Brain microvascular endothelial cell (primary cell): ENCODE results near the gene NTRK3.

Experiments used
- DNase-seq: peaks from one replicate; pipeline ENCODE4 v3.0.0-alpha.2; 2020
- H3K27ac ChIP-seq: fragments of 250-450 bp; sonication (Bioruptor Pico); 2 replicates; pipeline ENCODE4 v1.5.1; 2020; ENCODE audit warnings: mild to moderate bottlenecking, moderate library complexity
- H3K27me3 ChIP-seq: fragments of 250-450 bp; sonication (Bioruptor Pico); replicated peaks from 2 replicates; pipeline ENCODE4 v1.5.1; 2020; ENCODE audit warnings: mild to moderate bottlenecking
- H3K36me3 ChIP-seq: fragments of 250-450 bp; sonication (Bioruptor Pico); replicated peaks from 2 replicates; pipeline ENCODE4 v1.5.1; 2020; ENCODE audit warnings: mild to moderate bottlenecking
- H3K4me3 ChIP-seq: 2 replicates; pipeline ENCODE4 v1.5.1; 2011; ENCODE audit warnings: low read depth, mild to moderate bottlenecking, control low read depth, low read length, moderate library complexity
- CTCF ChIP-seq: IDR thresholded peaks from 2 replicates; pipeline ENCODE4 v1.5.1; 2011; ENCODE audit warnings: low read depth, mild to moderate bottlenecking, moderate library complexity, low read length, control low read depth, inconsistent platforms; ENCODE audit errors: missing control alignments
- in situ Hi-C: cut with HindIII; loops from 2 replicates; pipeline ENCODE4 v1.10.0; 2017; ENCODE audit warnings: low sequenced_read_pairs, low pct_ligation_motif_present

Gene NTRK3

DNA sequence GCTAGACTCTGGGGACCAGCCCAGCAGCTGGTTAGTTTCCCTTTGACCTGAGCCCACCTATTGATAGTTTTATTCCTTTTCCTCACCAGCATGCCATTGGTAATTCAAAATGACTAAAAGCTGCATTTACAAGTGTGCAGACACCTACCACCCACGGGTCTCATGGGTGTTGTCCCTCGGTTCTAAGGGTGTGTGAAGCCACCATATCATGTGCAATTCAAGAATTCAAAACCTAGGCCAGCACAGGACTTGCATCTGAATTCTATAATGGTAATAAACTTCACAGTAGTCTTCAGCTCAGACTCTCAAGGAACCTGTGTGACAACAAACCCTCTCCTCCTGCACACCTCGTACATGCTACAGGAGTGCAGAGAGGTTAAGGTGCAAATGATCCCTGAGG is 55.3 kb downstream of the NTRK3 start:
- H3K4me3 ChIP-seq: no peak overlapping the region
- no peak for DNase-seq
- in situ Hi-C loops: no loop called here

GRCh38 chr15:88196961-88197360 is 59.6 kb downstream of the NTRK3 start:
- H3K4me3 ChIP-seq: no peak overlapping the region
- in situ Hi-C loops: no loop called here
- no peak for TF ChIP-seq CTCF
- no peak for DNase-seq
- H3K27me3 ChIP-seq: no peaks in the 10 kb centered on the region
- H3K27ac ChIP-seq: no peak overlapping the region
- no peaks in the 10 kb centered on the region for H3K36me3 ChIP-seq

More for the DNA sequence above, 55.3 kb downstream of the NTRK3 start:
- Histone ChIP-seq H3K27me3 (no peaks in the 10 kb centered on the region), H3K36me3 (no peaks in the 10 kb centered on the region), H3K27ac (no peak overlapping the region)
- TF ChIP-seq CTCF: no peak

DNA sequence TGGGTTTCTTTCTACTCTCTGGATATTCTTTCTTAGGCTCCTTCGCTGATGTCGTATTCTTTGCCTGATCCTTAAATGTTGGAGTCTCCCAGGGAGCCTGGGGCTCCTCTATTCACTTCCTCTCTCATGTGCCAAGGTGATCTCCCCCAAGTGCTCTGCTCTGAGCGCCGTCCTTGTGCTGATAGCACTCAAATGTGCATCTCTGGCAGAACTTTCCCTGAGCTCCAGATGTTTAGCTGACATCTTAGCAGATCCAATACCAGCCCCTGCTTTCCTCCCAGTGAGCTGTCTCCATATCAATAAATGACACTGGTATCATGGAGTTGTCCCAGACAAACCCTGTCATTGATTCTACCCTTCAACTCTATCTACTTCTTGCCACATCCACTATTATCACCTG is 62.4 kb downstream of the NTRK3 start:
- Histone ChIP-seq H3K27me3 (no peaks in the 10 kb centered on the region), H3K27ac (no peak overlapping the region), H3K36me3 (no peaks in the 10 kb centered on the region), H3K4me3 (no peak overlapping the region)
- in situ Hi-C loops: no loop called here
- no peak for TF ChIP-seq CTCF
- no peak for DNase-seq

- in situ Hi-C loops: no loop called here
- Histone ChIP-seq H3K27ac (no peak overlapping the region), H3K36me3 (no peaks in the 10 kb centered on the region), H3K27me3 (no peaks in the 10 kb centered on the region), H3K4me3 (no peak overlapping the region)
- TF ChIP-seq CTCF: no peak
- no peak for DNase-seq
Measured at GRCh38 chr15:88193415-88193814, 63.1 kb downstream of the NTRK3 start.

DNA sequence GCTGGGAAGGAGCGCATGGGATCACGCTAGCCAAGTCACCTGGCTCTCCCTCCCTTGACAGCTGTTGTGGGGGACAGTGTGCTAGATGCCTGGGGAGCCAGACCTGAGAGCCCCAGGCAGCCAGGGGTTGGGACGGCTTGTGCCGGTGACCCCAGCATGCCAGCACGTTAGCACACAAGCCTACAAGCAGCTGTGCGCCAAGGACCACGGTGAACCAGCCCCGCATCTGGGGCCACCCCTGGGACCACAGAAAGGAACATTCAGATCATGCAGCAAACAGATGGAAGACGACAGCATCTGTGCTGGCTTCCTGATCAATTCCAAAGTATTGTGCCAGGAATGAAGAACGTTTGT is 64.8 kb downstream of the NTRK3 start:
- in situ Hi-C loops: no loop called here

More for the DNA sequence above, 64.8 kb downstream of the NTRK3 start:
- no peaks in the 10 kb centered on the region for H3K36me3 ChIP-seq
- H3K27ac ChIP-seq: no peak overlapping the region
- no peak for DNase-seq
- no peak for TF ChIP-seq CTCF
- no peaks in the 10 kb centered on the region for H3K27me3 ChIP-seq
- no peak overlapping the region for H3K4me3 ChIP-seq
